ENCODE data around the gene HEATR1. TPM values are rescaled to one million over a fixed set of nuclear protein-coding genes. Genes with fewer than 3 reads are reported as not detected.

The HEATR1 gene
- total and polyA plus RNA-seq, 4 donors, result 3.3 to 19.4 (median 9.6) TPM

GRCh38 chr1:236556606-236557005, 47.7 kb downstream of the HEATR1 start:
- H3K27ac ChIP-seq (ENCODE audit: low read depth in 1 of 2, low read length in 2 of 2), result no peak overlapping the region
- no peak overlapping the region for H3K4me3 ChIP-seq (ENCODE audit: low read depth in 1 of 3, low read length in 3 of 3)
- H3K27me3 ChIP-seq (ENCODE audit: control insufficient read depth in 4 of 4, insufficient read depth in 4 of 4, low read length in 3 of 4), result no peaks in the 10 kb centered on the region
- peaks cover 16 to 74% (median 52%) of the 10 kb centered on the region in 4 donors for H3K36me3 ChIP-seq (ENCODE audit: control insufficient read depth in 4 of 4, insufficient read depth in 3 of 4, low read depth in 1 of 4, low read length in 3 of 4)
- DNase-seq (ENCODE audit: low spot score), result no peak
- no peaks in the 10 kb centered on the region for H3K9me3 ChIP-seq (ENCODE audit: control insufficient read depth in 4 of 4, low read length in 3 of 4)
- no peaks in the 10 kb centered on the region for H3K4me1 ChIP-seq (ENCODE audit: control insufficient read depth in 4 of 4, insufficient read depth in 4 of 4, low read length in 3 of 4)
- no peak for TF ChIP-seq HNF4A (conservative IDR thresholded peaks at IDR 0.05)
- no peak for TF ChIP-seq NR2F2 (IDR thresholded peaks at IDR 0.05)
- no peak for TF ChIP-seq JUND (IDR thresholded peaks at IDR 0.05)
- TF ChIP-seq SP1 (IDR thresholded peaks at IDR 0.05), result no peak
- TF ChIP-seq HNF4G (IDR thresholded peaks at IDR 0.05), result no peak
- TF ChIP-seq EGR1 (IDR thresholded peaks at IDR 0.05; ENCODE audit: low read depth in 2 of 2), result no peak
- TF ChIP-seq YY1 (IDR thresholded peaks at IDR 0.05), result no peak
- TF ChIP-seq GABPA (IDR thresholded peaks at IDR 0.05 in 1 of 2, conservative IDR thresholded peaks at IDR 0.05 in 1 of 2), result no peak
- no peak for TF ChIP-seq RAD21 (IDR thresholded peaks at IDR 0.05)
- TF ChIP-seq FOXA1 (IDR thresholded peaks at IDR 0.05), result no peak
- no peak for TF ChIP-seq TAF1 (conservative IDR thresholded peaks at IDR 0.05)
- TF ChIP-seq MAX (IDR thresholded peaks at IDR 0.05), result no peak
- no peak for TF ChIP-seq REST (IDR thresholded peaks at IDR 0.05)
- no peak for TF ChIP-seq ZBTB33 (IDR thresholded peaks at IDR 0.05)
- TF ChIP-seq FOXA2 (IDR thresholded peaks at IDR 0.05), result no peak
- TF ChIP-seq CTCF (IDR thresholded peaks at IDR 0.05; ENCODE audit: low read depth, low read length, missing input control), result no peak
- TF ChIP-seq RXRA (IDR thresholded peaks at IDR 0.05), result no peak
- WGBS, result 96% methylated on average over 7 of the region's 7 CpGs
- no peak overlapping the region for H3K9ac ChIP-seq (ENCODE audit: low read depth in 1 of 2, low read length in 2 of 2)

GRCh38 chr1:236553370-236553769, 50.9 kb downstream of the HEATR1 start:
- H3K4me1 ChIP-seq (ENCODE audit: control insufficient read depth in 4 of 4, insufficient read depth in 4 of 4, low read length in 3 of 4), result no peaks in the 10 kb centered on the region
- no peaks in the 10 kb centered on the region for H3K9me3 ChIP-seq (ENCODE audit: control insufficient read depth in 4 of 4, low read length in 3 of 4)
- H3K27me3 ChIP-seq (ENCODE audit: control insufficient read depth in 4 of 4, insufficient read depth in 4 of 4, low read length in 3 of 4), result no peaks in the 10 kb centered on the region
- H3K9ac ChIP-seq (ENCODE audit: low read depth in 1 of 2, low read length in 2 of 2), result no peak overlapping the region
- no peak for DNase-seq (ENCODE audit: low spot score)
- peaks cover 18 to 91% (median 77%) of the 10 kb centered on the region in 4 donors for H3K36me3 ChIP-seq (ENCODE audit: control insufficient read depth in 4 of 4, insufficient read depth in 3 of 4, low read depth in 1 of 4, low read length in 3 of 4)
- no peak overlapping the region for H3K4me3 ChIP-seq (ENCODE audit: low read depth in 1 of 3, low read length in 3 of 3)
- 74% methylated on average over 8 of the region's 8 CpGs for WGBS
- H3K27ac ChIP-seq (ENCODE audit: low read depth in 1 of 2, low read length in 2 of 2), result no peak overlapping the region
- no peak for TF ChIP-seq YY1 (IDR thresholded peaks at IDR 0.05)
- no peak for TF ChIP-seq SP1 (IDR thresholded peaks at IDR 0.05)
- TF ChIP-seq CTCF (IDR thresholded peaks at IDR 0.05; ENCODE audit: low read depth, low read length, missing input control), result no peak
- TF ChIP-seq REST (IDR thresholded peaks at IDR 0.05), result no peak
- TF ChIP-seq GABPA (IDR thresholded peaks at IDR 0.05 in 1 of 2, conservative IDR thresholded peaks at IDR 0.05 in 1 of 2), result no peak
- no peak for TF ChIP-seq NR2F2 (IDR thresholded peaks at IDR 0.05)
- TF ChIP-seq JUND (IDR thresholded peaks at IDR 0.05), result no peak
- no peak for TF ChIP-seq EGR1 (IDR thresholded peaks at IDR 0.05; ENCODE audit: low read depth in 2 of 2)
- no peak for TF ChIP-seq HNF4G (IDR thresholded peaks at IDR 0.05)

All from liver (tissue), 9 donors.